IPS-15b (cell line): ENCODE data around the gene FKBP11.

Source experiments
- H3K27me3 ChIP-seq: one replicate; pipeline ENCODE4 v1.6.1; 2013; ENCODE audit warnings: low read length; ENCODE audit not compliant: control insufficient read depth, insufficient read depth
- H3K36me3 ChIP-seq: one replicate; pipeline ENCODE4 v1.6.1; 2013; ENCODE audit warnings: low read length; ENCODE audit not compliant: control insufficient read depth, insufficient read depth
- H3K4me1 ChIP-seq: one replicate; pipeline ENCODE4 v1.6.1; 2013; ENCODE audit warnings: mild to moderate bottlenecking, low read length; ENCODE audit not compliant: control insufficient read depth, insufficient read depth
- H3K4me3 ChIP-seq: one replicate; pipeline ENCODE4 v1.5.1; 2013; ENCODE audit warnings: low read depth, low read length
- H3K9ac ChIP-seq: one replicate; pipeline ENCODE4 v1.6.1; 2013; ENCODE audit warnings: low read depth, mild to moderate bottlenecking, low read length
- H3K9me3 ChIP-seq: one replicate; pipeline ENCODE4 v1.6.1; 2013; ENCODE audit warnings: mild to moderate bottlenecking, low read length; ENCODE audit not compliant: control insufficient read depth, insufficient read depth

The FKBP11 gene

GRCh38 chr12:48966177-48966895 is 41.0 kb upstream of the FKBP11 start:
- H3K27me3 ChIP-seq, result peaks cover 38% of the 10 kb centered on the region
- no peaks in the 10 kb centered on the region for H3K9me3 ChIP-seq
- peaks cover 37% of the 10 kb centered on the region for H3K4me1 ChIP-seq
- no peaks in the 10 kb centered on the region for H3K36me3 ChIP-seq
- H3K9ac ChIP-seq, result no peak overlapping the region
- H3K4me3 ChIP-seq, result no peak overlapping the region

GRCh38 chr12:48965298-48965838 is 40.1 kb upstream of the FKBP11 start:
- Histone ChIP-seq H3K9ac (no peak overlapping the region), H3K27me3 (peaks cover 29% of the 10 kb centered on the region), H3K9me3 (no peaks in the 10 kb centered on the region), H3K36me3 (no peaks in the 10 kb centered on the region), H3K4me1 (peaks cover 29% of the 10 kb centered on the region), H3K4me3 (no peak overlapping the region)

DNA sequence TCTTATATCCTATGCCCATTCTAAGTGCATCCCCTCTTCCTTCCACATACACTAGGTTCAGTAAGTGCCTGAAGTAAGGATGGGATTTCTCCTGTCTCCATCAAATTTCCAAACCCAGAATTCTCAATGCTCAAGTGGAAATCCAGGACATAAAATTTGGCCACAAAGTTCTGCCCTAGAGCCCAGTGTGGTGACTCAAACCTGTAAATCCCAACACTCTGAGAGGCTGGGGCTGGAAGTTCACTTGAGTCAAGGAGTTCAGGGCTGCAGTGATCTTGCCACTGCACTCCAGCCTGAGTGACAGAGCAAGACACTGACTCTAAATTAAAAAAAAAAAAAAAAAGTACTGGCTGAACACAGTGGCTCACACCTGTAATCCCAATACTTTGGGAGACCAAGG is 36.5 kb upstream of the FKBP11 start:
- H3K9ac ChIP-seq, result no peak overlapping the region
- no peaks in the 10 kb centered on the region for H3K36me3 ChIP-seq
- H3K9me3 ChIP-seq, result no peaks in the 10 kb centered on the region
- H3K4me1 ChIP-seq, result peaks cover 24% of the 10 kb centered on the region
- peaks cover 6% of the 10 kb centered on the region for H3K27me3 ChIP-seq
- no peak overlapping the region for H3K4me3 ChIP-seq

- peaks cover 3% of the 10 kb centered on the region for H3K27me3 ChIP-seq
- no peaks in the 10 kb centered on the region for H3K36me3 ChIP-seq
- no peak overlapping the region for H3K9ac ChIP-seq
- peaks cover 20% of the 10 kb centered on the region for H3K4me1 ChIP-seq
- no peak overlapping the region for H3K4me3 ChIP-seq
- H3K9me3 ChIP-seq, result no peaks in the 10 kb centered on the region
Measured at GRCh38 chr12:48961331-48961730, 36.0 kb upstream of the FKBP11 start.

GRCh38 chr12:48960834-48961233 is 35.5 kb upstream of the FKBP11 start:
- H3K27me3 ChIP-seq, result peaks cover under 1% of the 10 kb centered on the region
- H3K4me3 ChIP-seq, result no peak overlapping the region
- peaks cover 18% of the 10 kb centered on the region for H3K4me1 ChIP-seq
- H3K36me3 ChIP-seq, result peaks cover 2% of the 10 kb centered on the region
- no peaks in the 10 kb centered on the region for H3K9me3 ChIP-seq
- peak overlapping the region; percentile 13 for H3K9ac ChIP-seq

GRCh38 chr12:48958049-48958388 is 32.7 kb upstream of the FKBP11 start:
- Histone ChIP-seq H3K9me3 (no peaks in the 10 kb centered on the region), H3K4me3 (peak overlapping the region; percentile 95), H3K36me3 (peaks cover 6% of the 10 kb centered on the region), H3K4me1 (peaks cover 14% of the 10 kb centered on the region), H3K9ac (no peak overlapping the region), H3K27me3 (no peaks in the 10 kb centered on the region)

GRCh38 chr12:48957141-48958048 is 32.1 kb upstream of the FKBP11 start, which contains the start of gene ARF3:
Gene ARF3 (minus strand): TSS chr12:48957487. CDS start chr12:48941095, 16,392 bp downstream.
- Histone ChIP-seq H3K27me3 (no peaks in the 10 kb centered on the region), H3K9me3 (no peaks in the 10 kb centered on the region), H3K4me1 (peaks cover 14% of the 10 kb centered on the region), H3K36me3 (peaks cover 10% of the 10 kb centered on the region), H3K9ac (peak within 1 kb of the TSS; percentile 87), H3K4me3 (peak within 1 kb of the TSS; percentile 95)

- H3K36me3 ChIP-seq, result peaks cover 13% of the 10 kb centered on the region
- no peaks in the 10 kb centered on the region for H3K27me3 ChIP-seq
- peak overlapping the region; percentile 87 for H3K9ac ChIP-seq
- peak overlapping the region; percentile 95 for H3K4me3 ChIP-seq
- H3K9me3 ChIP-seq, result no peaks in the 10 kb centered on the region
- H3K4me1 ChIP-seq, result peaks cover 14% of the 10 kb centered on the region
Measured at GRCh38 chr12:48956279-48957140, 31.2 kb upstream of the FKBP11 start.

DNA sequence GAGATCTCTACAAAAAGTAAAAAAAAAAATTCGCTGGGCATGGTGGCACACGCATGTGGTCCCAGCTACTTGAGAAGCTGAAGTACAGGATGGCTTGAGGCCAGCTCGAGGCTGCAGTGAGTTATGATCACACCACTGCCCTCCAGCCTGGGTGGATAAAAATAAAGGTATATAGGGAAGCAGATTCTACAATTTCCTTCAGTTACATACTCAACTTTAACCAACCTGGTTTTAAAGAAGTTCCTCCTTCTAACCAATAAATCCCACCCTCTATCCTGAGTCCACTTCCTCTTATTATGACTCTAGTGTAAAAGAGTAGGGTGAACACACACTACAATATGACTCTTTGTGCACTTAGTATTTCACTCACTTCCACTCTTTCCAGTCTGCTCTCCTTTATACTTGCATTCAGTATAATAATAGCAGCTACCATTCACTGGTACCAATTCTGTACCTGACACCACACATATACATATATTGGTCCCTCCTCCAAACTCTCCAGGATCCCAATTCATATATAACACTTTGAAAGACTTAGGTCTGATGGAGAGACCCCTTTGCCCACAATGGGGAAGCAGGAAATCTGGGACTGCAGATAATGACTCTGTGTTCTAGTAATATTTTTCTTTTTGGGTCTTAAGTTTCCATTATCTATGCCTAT is 29.7 kb upstream of the FKBP11 start:
- no peaks in the 10 kb centered on the region for H3K9me3 ChIP-seq
- peak overlapping the region; percentile 95 for H3K4me3 ChIP-seq
- peaks cover 14% of the 10 kb centered on the region for H3K4me1 ChIP-seq
- peaks cover 13% of the 10 kb centered on the region for H3K36me3 ChIP-seq
- H3K9ac ChIP-seq, result no peak overlapping the region
- no peaks in the 10 kb centered on the region for H3K27me3 ChIP-seq

DNA sequence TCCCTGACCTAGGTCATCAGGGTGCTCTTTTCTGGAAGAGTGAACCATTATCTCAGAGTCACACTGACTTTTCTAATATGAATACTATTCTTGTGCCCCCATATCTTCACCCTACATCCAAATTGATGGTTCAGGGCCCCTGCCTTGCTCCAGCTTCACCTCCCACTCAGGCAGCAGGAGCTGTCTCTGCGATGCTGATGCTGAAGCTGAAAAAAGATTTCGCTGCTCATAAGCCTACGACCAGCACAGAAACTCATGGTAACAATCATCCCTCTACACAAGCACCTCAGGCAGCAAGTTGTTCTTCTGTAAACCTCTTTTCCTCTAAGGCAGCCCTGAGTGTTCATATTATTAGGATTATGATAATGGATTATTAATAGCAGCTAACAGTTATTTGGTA is 28.8 kb upstream of the FKBP11 start:
- Histone ChIP-seq H3K9me3 (no peaks in the 10 kb centered on the region), H3K4me3 (no peak overlapping the region), H3K27me3 (no peaks in the 10 kb centered on the region), H3K9ac (no peak overlapping the region), H3K36me3 (peaks cover 13% of the 10 kb centered on the region), H3K4me1 (peaks cover 14% of the 10 kb centered on the region)

DNA sequence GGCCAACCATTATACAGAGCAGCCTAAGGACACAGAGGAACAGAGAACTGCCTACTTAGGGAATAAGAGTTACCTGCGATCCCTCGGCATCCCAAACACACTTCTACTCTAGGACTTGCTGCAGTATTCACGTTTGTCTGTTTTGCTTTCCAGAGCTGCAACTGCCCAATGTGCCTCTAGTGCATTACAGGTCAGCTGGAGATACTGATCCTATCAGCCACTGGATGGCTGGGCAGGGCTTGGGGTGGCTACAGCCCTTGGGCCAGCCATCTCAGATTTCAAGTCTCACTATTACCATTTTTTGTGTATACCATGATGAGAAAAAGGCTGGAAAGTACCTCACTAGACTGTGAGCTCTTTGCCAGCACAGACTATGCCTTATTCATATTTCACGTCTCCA is 27.4 kb upstream of the FKBP11 start:
- Histone ChIP-seq H3K4me1 (peaks cover 11% of the 10 kb centered on the region), H3K9ac (no peak overlapping the region), H3K36me3 (peaks cover 13% of the 10 kb centered on the region), H3K4me3 (no peak overlapping the region), H3K27me3 (no peaks in the 10 kb centered on the region), H3K9me3 (no peaks in the 10 kb centered on the region)
